Central memory CD8-positive, alpha-beta T cell (primary cell): ENCODE measurements around the gene GRAMD4.
A peak's percentile ranks its signal among the peaks of the same experiment; 100 is the strongest.

Experiments used
- ATAC-seq: fragments of 150-1000 bp; cut with Tn5 transposase; replicated peaks from 2 replicates; pipeline ENCODE4 v1.10.0; 2022; ENCODE audit warnings: mild to moderate bottlenecking, moderate FRiP score, moderate number of reproducible peaks; ENCODE audit not compliant: poor library complexity, severe bottlenecking; ENCODE audit errors: extremely low read depth
- DNase-seq, 2 donors: peaks; one replicate each; pipeline ENCODE4 v3.0.0; 2021; ENCODE audit warnings: low spot score in 2 of 2
- H3K27ac Mint-ChIP-seq: one replicate; pipeline ENCODE4 v1.8.0; 2022; ENCODE audit warnings: low read depth, mild to moderate bottlenecking, moderate library complexity, mixed read lengths
- H3K27me3 Mint-ChIP-seq: one replicate; pipeline ENCODE4 v1.8.0; 2022; ENCODE audit warnings: mixed read lengths
- H3K36me3 Mint-ChIP-seq: one replicate; pipeline ENCODE4 v1.8.0; 2022; ENCODE audit warnings: mild to moderate bottlenecking, moderate library complexity, mixed read lengths; ENCODE audit not compliant: insufficient read depth
- H3K4me1 Mint-ChIP-seq: one replicate; pipeline ENCODE4 v1.8.0; 2022; ENCODE audit warnings: mixed read lengths
- H3K4me3 Mint-ChIP-seq: one replicate; pipeline ENCODE4 v1.8.0; 2022; ENCODE audit warnings: mild to moderate bottlenecking, moderate library complexity, mixed read lengths
- H3K9me3 Mint-ChIP-seq: one replicate; pipeline ENCODE4 v1.8.0; 2022; ENCODE audit warnings: mixed read lengths

Gene GRAMD4

GRCh38 chr22:46664301-46664855 is 44.2 kb downstream of the GRAMD4 start:
- Mint-ChIP-seq H3K9me3 (no peaks in the 10 kb centered on the region), H3K36me3 (peaks cover 2% of the 10 kb centered on the region), H3K4me3 (no peak overlapping the region), H3K27ac (no peak overlapping the region), H3K4me1 (peaks cover 14% of the 10 kb centered on the region), H3K27me3 (no peaks in the 10 kb centered on the region)
- ATAC-seq (no peak), DNase-seq (no peak)

- H3K9me3 Mint-ChIP-seq, result no peaks in the 10 kb centered on the region
- H3K27ac Mint-ChIP-seq, result no peak overlapping the region
- no peak for DNase-seq
- no peak for ATAC-seq
- H3K27me3 Mint-ChIP-seq, result no peaks in the 10 kb centered on the region
- H3K36me3 Mint-ChIP-seq, result peaks cover 2% of the 10 kb centered on the region
- H3K4me3 Mint-ChIP-seq, result no peak overlapping the region
- peaks cover 10% of the 10 kb centered on the region for H3K4me1 Mint-ChIP-seq
These were observed 45.0 kb downstream of the GRAMD4 start for GRCh38 chr22:46665151-46665695.

GRCh38 chr22:46665751-46666280 is 45.6 kb downstream of the GRAMD4 start:
- H3K27me3 Mint-ChIP-seq, result no peaks in the 10 kb centered on the region
- H3K4me1 Mint-ChIP-seq, result peaks cover 4% of the 10 kb centered on the region
- peaks cover 1% of the 10 kb centered on the region for H3K36me3 Mint-ChIP-seq
- ATAC-seq (no peak), DNase-seq (no peak)
- H3K9me3 Mint-ChIP-seq, result no peaks in the 10 kb centered on the region
- H3K27ac Mint-ChIP-seq, result no peak overlapping the region
- H3K4me3 Mint-ChIP-seq, result no peak overlapping the region

GRCh38 chr22:46666577-46667244 is 46.5 kb downstream of the GRAMD4 start:
- Mint-ChIP-seq H3K4me3 (no peak overlapping the region), H3K36me3 (no peaks in the 10 kb centered on the region), H3K9me3 (no peaks in the 10 kb centered on the region), H3K27me3 (no peaks in the 10 kb centered on the region), H3K27ac (no peak overlapping the region), H3K4me1 (no peaks in the 10 kb centered on the region)
- DNase-seq (no peak), ATAC-seq (no peak)

GRCh38 chr22:46667245-46667623 is 47.0 kb downstream of the GRAMD4 start:
- Mint-ChIP-seq H3K9me3 (no peaks in the 10 kb centered on the region), H3K36me3 (no peaks in the 10 kb centered on the region), H3K4me3 (no peak overlapping the region), H3K27me3 (no peaks in the 10 kb centered on the region), H3K4me1 (no peaks in the 10 kb centered on the region), H3K27ac (no peak overlapping the region)
- no peak for ATAC-seq
- no peak for DNase-seq

- DNase-seq, result no peak
- Mint-ChIP-seq H3K36me3 (no peaks in the 10 kb centered on the region), H3K4me1 (no peaks in the 10 kb centered on the region), H3K4me3 (no peak overlapping the region), H3K27me3 (no peaks in the 10 kb centered on the region), H3K27ac (no peak overlapping the region), H3K9me3 (no peaks in the 10 kb centered on the region)
- no peak for ATAC-seq
These were observed 47.9 kb downstream of the GRAMD4 start for GRCh38 chr22:46668116-46668515.

- peaks cover 2% of the 10 kb centered on the region for H3K36me3 Mint-ChIP-seq
- no peak overlapping the region for H3K4me3 Mint-ChIP-seq
- H3K9me3 Mint-ChIP-seq, result no peaks in the 10 kb centered on the region
- ATAC-seq, result no peak
- H3K27ac Mint-ChIP-seq, result no peak overlapping the region
- peaks cover 2% of the 10 kb centered on the region for H3K4me1 Mint-ChIP-seq
- H3K27me3 Mint-ChIP-seq, result no peaks in the 10 kb centered on the region
- DNase-seq, result no peak
These were observed 49.0 kb downstream of the GRAMD4 start for GRCh38 chr22:46669201-46669600.

- peaks cover 10% of the 10 kb centered on the region for H3K4me1 Mint-ChIP-seq
- DNase-seq (no peak), ATAC-seq (no peak)
- no peaks in the 10 kb centered on the region for H3K9me3 Mint-ChIP-seq
- peaks cover 7% of the 10 kb centered on the region for H3K36me3 Mint-ChIP-seq
- peak overlapping the region; percentile 23 for H3K4me3 Mint-ChIP-seq
- no peaks in the 10 kb centered on the region for H3K27me3 Mint-ChIP-seq
- H3K27ac Mint-ChIP-seq, result peak overlapping the region; percentile 96
These were observed 51.7 kb downstream of the GRAMD4 start for GRCh38 chr22:46671824-46672432.

- H3K4me1 Mint-ChIP-seq, result peaks cover 10% of the 10 kb centered on the region
- ATAC-seq (no peak), DNase-seq (no peak)
- peak overlapping the region; percentile 96 for H3K27ac Mint-ChIP-seq
- H3K4me3 Mint-ChIP-seq, result peak overlapping the region; percentile 83
- no peaks in the 10 kb centered on the region for H3K27me3 Mint-ChIP-seq
- peaks cover 9% of the 10 kb centered on the region for H3K36me3 Mint-ChIP-seq
- H3K9me3 Mint-ChIP-seq, result no peaks in the 10 kb centered on the region
These were observed 52.5 kb downstream of the GRAMD4 start for GRCh38 chr22:46672731-46673130.

GRCh38 chr22:46673205-46673604 is 53.0 kb downstream of the GRAMD4 start:
- ATAC-seq, result no peak
- H3K4me3 Mint-ChIP-seq, result peak overlapping the region; percentile 83
- peak overlapping the region; percentile 96 for H3K27ac Mint-ChIP-seq
- DNase-seq, result no peak
- H3K27me3 Mint-ChIP-seq, result no peaks in the 10 kb centered on the region
- H3K36me3 Mint-ChIP-seq, result peaks cover 11% of the 10 kb centered on the region
- peaks cover 10% of the 10 kb centered on the region for H3K4me1 Mint-ChIP-seq
- H3K9me3 Mint-ChIP-seq, result no peaks in the 10 kb centered on the region

- no peak for DNase-seq
- H3K4me3 Mint-ChIP-seq, result peak overlapping the region; percentile 83
- H3K27ac Mint-ChIP-seq, result peak overlapping the region; percentile 96
- H3K27me3 Mint-ChIP-seq, result no peaks in the 10 kb centered on the region
- H3K9me3 Mint-ChIP-seq, result no peaks in the 10 kb centered on the region
- H3K36me3 Mint-ChIP-seq, result peaks cover 11% of the 10 kb centered on the region
- H3K4me1 Mint-ChIP-seq, result peaks cover 10% of the 10 kb centered on the region
- no peak for ATAC-seq
These were observed 53.6 kb downstream of the GRAMD4 start for GRCh38 chr22:46673662-46674236.

- peak overlapping the region; percentile 83 for H3K4me3 Mint-ChIP-seq
- H3K27me3 Mint-ChIP-seq, result no peaks in the 10 kb centered on the region
- H3K27ac Mint-ChIP-seq, result peak overlapping the region; percentile 96
- H3K9me3 Mint-ChIP-seq, result no peaks in the 10 kb centered on the region
- DNase-seq, result peak; percentile 55 to 81
- H3K36me3 Mint-ChIP-seq, result peaks cover 11% of the 10 kb centered on the region
- H3K4me1 Mint-ChIP-seq, result peaks cover 10% of the 10 kb centered on the region
- ATAC-seq, result peak; percentile 91
These were observed 54.2 kb downstream of the GRAMD4 start for GRCh38 chr22:46674367-46674781.
